Left ventricle myocardium superior (tissue), 1 donor: ENCODE data around the gene FAM170B. TPM values are rescaled to one million over a fixed set of nuclear protein-coding genes. Genes with fewer than 3 reads are reported as not detected.

Source experiments
- ATAC-seq: fragments of 200-7000 bp; cut with Tn5 transposase; one replicate; pipeline ENCODE4 v1.9.1; 2020; ENCODE audit warnings: mild to moderate bottlenecking, moderate library complexity
- DNase-seq: peaks from one replicate; pipeline ENCODE4 v3.0.0-alpha.2; 2020
- intact Hi-C: fragments of 100-400 bp; cut with micrococcal nuclease; formaldehyde crosslinking; loops from one replicate; pipeline ENCODE4 v1.11.0; 2022
- total RNA-seq: library from RNA; stranded (reverse); fragmentation: NEBNext Ultra II Directional; extraction: Animal tissue kit (Norgen Biotek cat#: 25700); gene quantifications from one replicate; pipeline ENCODE4 v1.2.1, GENCODE V29; 2021
- donor health status: DM: no; HTN: yes; CAD: no; lungs with severe emphysema.

Gene FAM170B
- total RNA-seq, 1 donor from 2014 or later = not detected

DNA sequence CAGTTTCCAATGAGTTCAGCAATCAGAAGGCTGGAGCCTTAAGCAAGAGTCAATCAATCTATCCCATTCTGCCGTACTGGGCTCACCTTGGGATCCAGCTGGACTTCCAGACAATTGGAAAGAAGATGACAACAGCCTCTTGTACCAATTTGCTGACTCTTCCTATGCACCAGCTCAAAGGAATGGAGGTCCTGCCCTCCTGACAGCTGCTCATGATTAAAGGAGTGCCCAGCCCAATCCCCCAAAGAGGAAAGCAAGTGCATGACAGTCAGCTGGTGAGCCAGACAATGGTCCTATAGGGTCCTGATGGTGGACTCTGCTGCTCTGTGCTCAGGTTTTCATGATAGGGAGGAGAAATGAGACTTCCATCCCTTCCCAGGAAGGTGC, 43.6 kb downstream of the FAM170B start:
- DNase-seq = no peak
- intact Hi-C loops = no loop called here
- ATAC-seq = no peak

DNA sequence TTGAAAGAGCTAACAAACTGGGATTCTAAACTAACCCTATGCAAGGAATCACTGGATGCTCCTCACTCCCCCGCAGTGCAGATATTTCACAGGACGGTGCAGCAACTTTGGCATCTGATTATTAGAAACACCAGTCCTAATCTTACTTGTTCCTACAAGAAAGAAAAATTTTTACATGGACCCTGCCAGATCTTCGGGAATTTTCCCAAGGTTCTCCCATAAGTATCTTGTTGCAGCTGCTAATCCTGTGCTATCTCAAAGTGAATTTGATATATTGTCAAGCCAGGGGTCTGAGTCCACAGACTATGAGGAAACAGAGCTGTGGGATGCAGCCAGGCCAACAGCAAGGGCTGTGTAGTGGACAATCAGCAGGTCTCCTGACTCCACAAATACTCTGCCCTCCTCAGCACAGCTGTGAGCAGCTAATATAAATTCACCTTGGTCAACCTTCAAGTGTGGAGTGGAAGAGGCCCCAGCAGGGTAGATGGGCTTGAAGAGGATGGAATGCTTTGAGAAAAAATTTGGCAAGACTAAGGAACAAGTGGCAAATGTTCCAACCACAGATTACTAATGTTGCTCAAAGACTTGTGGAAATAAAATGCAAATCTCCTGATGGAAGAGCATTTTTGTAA, 44.1 kb downstream of the FAM170B start:
- ATAC-seq (peak; percentile 84), DNase-seq (no peak)
- intact Hi-C loops = no loop called here

DNA sequence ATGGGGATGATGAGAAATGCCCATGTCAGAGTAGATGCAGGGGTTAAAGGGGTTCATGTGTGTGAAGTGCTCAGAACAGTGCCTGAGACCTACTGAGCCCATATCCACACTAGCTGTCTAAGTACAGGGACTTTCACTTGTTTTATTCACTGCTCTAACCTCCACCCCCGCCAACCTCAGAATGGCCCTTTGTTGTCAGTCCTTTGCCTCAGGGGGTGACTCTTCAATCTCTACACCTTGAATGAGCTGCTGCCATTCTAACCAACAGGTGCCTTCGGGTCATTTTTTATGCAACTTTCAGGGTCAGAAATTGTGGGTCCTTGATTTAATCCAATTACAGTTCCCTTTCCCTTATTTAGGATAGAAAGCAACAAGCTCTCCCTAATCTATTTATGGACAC, 44.7 kb downstream of the FAM170B start:
- ATAC-seq (no peak), DNase-seq (no peak)
- intact Hi-C loops = no loop called here

DNA sequence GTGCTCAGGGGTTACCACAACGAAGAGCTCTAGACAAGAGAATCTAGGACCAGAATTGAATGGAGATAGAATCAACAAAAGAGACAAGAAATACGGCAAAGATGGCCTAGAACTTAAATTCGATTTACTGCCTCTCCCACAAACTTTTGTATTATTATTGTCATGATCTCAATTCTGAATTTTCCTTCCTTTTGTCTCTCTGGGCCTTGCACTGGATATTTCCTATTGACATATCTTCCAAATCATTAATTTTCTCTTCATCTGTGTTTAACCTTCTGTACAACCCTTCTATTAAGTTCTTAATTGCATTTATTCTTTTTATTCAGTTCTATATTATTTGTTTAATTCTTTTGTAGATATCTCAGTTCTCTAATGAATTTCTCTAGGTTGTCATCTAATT, 46.9 kb downstream of the FAM170B start:
- no peak for ATAC-seq

DNA sequence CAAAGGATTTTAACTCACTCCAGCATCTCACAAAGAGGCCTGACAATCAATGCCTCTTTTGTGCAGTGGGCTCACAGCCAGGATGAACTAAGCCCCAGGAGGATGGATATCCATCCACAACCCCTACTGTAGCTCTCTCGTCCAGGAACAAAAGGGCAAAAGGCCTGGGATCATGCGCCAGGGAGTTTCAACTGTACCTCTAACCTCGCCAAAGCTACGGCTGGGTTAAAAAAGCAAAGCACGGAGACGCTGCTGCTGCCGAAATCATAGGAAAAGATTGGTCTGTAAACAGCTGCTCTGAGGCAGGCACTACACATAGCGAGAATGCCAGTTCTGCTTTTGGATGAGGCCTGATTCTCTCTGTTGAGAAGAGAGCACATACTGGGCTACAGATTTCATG, 50.6 kb downstream of the FAM170B start:
- DNase-seq = peak; percentile 63
- peak; percentile 70 for ATAC-seq
- intact Hi-C loops = no loop called here

More for the DNA sequence above, 46.9 kb downstream of the FAM170B start:
- DNase-seq = no peak
- intact Hi-C loops = no loop called here

DNA sequence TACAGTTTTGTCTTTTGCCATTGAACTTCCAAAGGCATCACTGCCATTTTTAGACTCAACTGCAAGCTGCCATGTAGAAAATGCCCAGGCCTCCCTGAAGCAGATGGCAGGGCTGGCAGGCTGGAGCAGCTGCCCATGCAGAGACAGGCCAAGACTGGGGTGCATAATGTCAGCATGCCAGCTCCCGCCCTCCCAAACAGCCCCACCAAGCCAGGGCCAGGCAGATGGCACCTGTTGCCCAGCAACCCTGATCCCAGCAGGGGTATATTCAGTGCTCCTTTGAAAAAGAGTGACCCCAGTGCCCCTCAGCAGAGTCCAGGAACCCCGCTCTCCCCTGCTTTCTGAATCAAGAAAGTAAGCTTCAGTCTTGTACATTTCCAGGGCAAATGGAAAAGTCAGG, 51.1 kb downstream of the FAM170B start:
- intact Hi-C loops = no loop called here
- DNase-seq = peak; percentile 39
- ATAC-seq = peak; percentile 53

DNA sequence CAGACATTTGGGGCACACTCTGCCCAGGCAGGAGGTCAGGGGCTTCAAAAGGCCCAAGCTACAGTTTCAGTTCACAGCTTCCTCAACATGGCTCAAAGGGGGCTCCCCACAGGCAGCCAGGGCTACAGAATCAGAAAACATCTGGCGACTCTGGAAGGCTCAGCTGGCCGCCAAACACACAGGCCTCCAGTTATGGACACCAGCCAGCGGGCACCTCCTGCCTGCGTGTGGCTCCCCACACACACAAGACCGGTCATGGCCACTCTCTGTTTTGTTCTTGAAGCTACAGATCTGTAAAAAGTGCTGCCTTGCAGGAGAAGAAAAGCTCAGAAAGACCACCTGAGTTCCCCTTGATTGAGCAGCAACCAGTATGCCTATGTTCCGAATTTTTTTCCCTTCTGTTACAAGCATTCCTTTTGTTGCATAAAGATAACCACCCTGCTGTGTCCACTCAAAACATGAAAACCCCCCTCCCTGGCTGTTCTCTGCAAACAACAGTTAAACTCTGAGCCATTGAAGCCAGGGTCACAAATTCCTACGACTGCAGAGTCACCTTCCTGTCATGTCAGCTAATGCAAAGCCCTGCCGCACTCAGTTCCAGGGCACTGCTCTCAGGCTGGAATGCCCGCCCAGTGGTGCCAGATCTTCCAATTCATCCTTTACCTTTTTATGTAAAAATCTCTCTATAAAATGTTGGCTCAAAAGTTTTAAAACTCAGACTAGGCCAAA, 52.1 kb downstream of the FAM170B start:
- ATAC-seq = peak; percentile 64
- peak; percentile 74 for DNase-seq
- intact Hi-C loops = no loop called here

Other genes with a start within 250 kb of the FAM170B start
- gene LRRC18, start 194.2 kb downstream of the FAM170B start, total RNA-seq = not detected
- 12.2 TPM for gene VSTM4, start 18.5 kb downstream of the FAM170B start, total RNA-seq
- gene TMEM273, start 54.4 kb upstream of the FAM170B start, total RNA-seq = 17.6 TPM
- 126 TPM for gene C10orf71, start 165.1 kb upstream of the FAM170B start, total RNA-seq